K562 (cell line): ENCODE results near the gene RAB7A. TPM values are rescaled to one million over a fixed set of nuclear protein-coding genes. Genes with fewer than 3 reads are reported as not detected.

Experiments used
- CC2D1A ChIP-seq: fragments of 450-650 bp; IDR thresholded peaks from 2 replicates; pipeline ENCODE4 v1.6.1; 2017; ENCODE audit warnings: mild to moderate bottlenecking
- ETV1 ChIP-seq: fragments of 450-650 bp; conservative IDR thresholded peaks from 2 replicates; pipeline ENCODE4 v1.6.1; 2016; ENCODE audit warnings: missing genetic modification characterization, control low read depth, low read depth, missing compliant biosample characterization
- FOSL1 ChIP-seq: fragments of 200-800 bp; sonication (Bioruptor generic); conservative IDR thresholded peaks from 2 replicates; pipeline ENCODE4 v1.6.1; 2016; ENCODE audit warnings: missing genetic modification characterization, missing compliant biosample characterization
- GMEB1 ChIP-seq: fragments of 250-450 bp; sonication (Bioruptor Pico); IDR thresholded peaks from 2 replicates; pipeline ENCODE4 v1.4.0; 2020; ENCODE audit warnings: mild to moderate bottlenecking
- KAT2B ChIP-seq: IDR thresholded peaks from one replicate; pipeline ENCODE4 v1.6.1; 2012; ENCODE audit warnings: low read depth, mild to moderate bottlenecking, control low read depth, inconsistent platforms, low read length, moderate library complexity
- KDM4B ChIP-seq, 2 experiments: fragments of 450-650 bp in 1 of 2; sonication (generic) in 1 of 2; IDR thresholded peaks; 2 replicates each; pipeline ENCODE4 v1.6.1; 2016 to 2017; ENCODE audit warnings: borderline replicate concordance in 2 of 2, antibody characterized with exemption in 1 of 2, low read depth in 1 of 2, mild to moderate bottlenecking in 1 of 2
- KDM5B ChIP-seq: fragments of 200-600 bp; sonication (generic); IDR thresholded peaks from 2 replicates; pipeline ENCODE4 v1.6.1; 2012; ENCODE audit warnings: low read depth, mild to moderate bottlenecking, moderate library complexity, low read length, control low read depth, inconsistent platforms; ENCODE audit not compliant: insufficient replicate concordance
- NFE2 ChIP-seq: IDR thresholded peaks from 2 replicates; pipeline ENCODE4 v1.6.1; 2014; ENCODE audit warnings: antibody characterized with exemption, low read depth
- NFXL1 ChIP-seq: fragments of 450-650 bp; formaldehyde crosslinking; IDR thresholded peaks from 2 replicates; pipeline ENCODE4 v1.4.0; 2021; ENCODE audit warnings: mild to moderate bottlenecking
- PHTF2 ChIP-seq: fragments of 250-450 bp; sonication (Bioruptor Pico); IDR thresholded peaks from 2 replicates; pipeline ENCODE4 v1.5.0; 2021; ENCODE audit warnings: mild to moderate bottlenecking
- SMARCA4 ChIP-seq: fragments of 450-650 bp; IDR thresholded peaks from 2 replicates; pipeline ENCODE4 v1.6.1; 2016
- TAF9B ChIP-seq: fragments of 450-650 bp; IDR thresholded peaks from 2 replicates; pipeline ENCODE4 v1.6.1; 2018; ENCODE audit warnings: mild to moderate bottlenecking; ENCODE audit not compliant: partially characterized antibody
- TARDBP ChIP-seq: fragments of 450-650 bp; IDR thresholded peaks from 2 replicates; pipeline ENCODE4 v1.6.1; 2016
- THAP12 ChIP-seq: fragments of 250-450 bp; sonication (Bioruptor Pico); IDR thresholded peaks from 2 replicates; pipeline ENCODE4 v1.9.0; 2021; ENCODE audit warnings: mild to moderate bottlenecking, inconsistent platforms
- ZBTB11 ChIP-seq, 3 experiments: fragments of 200-800 bp in 1 of 3; fragments of 250-450 bp in 1 of 3; fragments of 450-650 bp in 1 of 3; sonication (Bioruptor Pico) in 1 of 3; sonication (Bioruptor generic) in 1 of 3; formaldehyde crosslinking in 1 of 3; IDR thresholded peaks; 2 replicates each; pipeline versions ENCODE4 v1.6.1 to v1.8.0; 2016 to 2022; ENCODE audit warnings: mild to moderate bottlenecking in 2 of 3, missing genetic modification characterization in 2 of 3, missing compliant biosample characterization in 1 of 3, moderate library complexity in 1 of 3
- ZBTB43 ChIP-seq: sonication (generic); formaldehyde crosslinking; IDR thresholded peaks from 2 replicates; pipeline ENCODE4 v1.8.0; 2023; ENCODE audit warnings: mild to moderate bottlenecking, missing genetic modification reagents
- ZKSCAN1 ChIP-seq: fragments of 150-350 bp; IDR thresholded peaks from 2 replicates; pipeline ENCODE4 v1.6.1; 2016; ENCODE audit warnings: low read depth, low read length
- ZNF24 ChIP-seq: fragments of 450-650 bp; IDR thresholded peaks from 2 replicates; pipeline ENCODE4 v1.6.1; 2016
- polyA plus RNA-seq, 8 experiments: library from polyadenylated mRNA; depleted of rRNA in 4 of 8; stranded (reverse) in 5 of 8; unstranded in 3 of 8; fragments of >200 nt; fragmentation: Nextera tagmentation in 2 of 8; fragmentation: Illumina TruSeq in 1 of 8; extraction: Ambion mirVana in 2 of 8; extraction: Trizol in 1 of 8; gene quantifications; 2 replicates each; pipeline versions ENCODE4 v1.2.1 to v1.2.3, GENCODE V29; 2011 to 2014; ENCODE audit warnings: inconsistent platforms in 1 of 8, missing spikeins in 1 of 8
- total RNA-seq, 7 experiments: library from RNA; depleted of rRNA in 6 of 7; stranded (reverse); fragments of >200 nt in 6 of 7; fragmentation: Illumina TruSeq in 2 of 7; extraction: Trizol in 2 of 7; gene quantifications; 2 replicates each; pipeline versions ENCODE4 v1.2.1 to v1.2.3, GENCODE V29; 2011 to 2021; ENCODE audit warnings: low replicate concordance in 1 of 7

Gene RAB7A
- total and polyA plus RNA-seq, 9 of the 15 experiments (the other 6 are each of a cell fraction or from before 2014, with no cell fraction given) = 30.9 to 204 (median 72.8) TPM

- TF ChIP-seq TARDBP (peak; percentile 89), KAT2B (no peak), PHTF2 (CRISPR knock-in tag) (no peak), ZBTB43 (CRISPR knock-in tag) (peak; percentile 81; the same call in 1 of the 2 replicates), NFE2 (no peak; the same call in 1 of the 2 replicates), KDM4B (IDR thresholded peaks at IDR 0.05; ENCODE audit: borderline replicate concordance in 2 of 2, low read depth in 1 of 2) (no peak), SMARCA4 (0 out of 2 replicates have a peak, but pooled peaks have one; percentile 14), ZKSCAN1 (no peak), CC2D1A (0 out of 2 replicates have a peak, but pooled peaks have one; percentile 19), GMEB1 (CRISPR knock-in tag) (peak; percentile 26; the same call in 1 of the 2 replicates), ZBTB11 (CRISPR knock-in tag; IDR thresholded peaks at IDR 0.05) (peak in 1 of 3 experiments; percentile 81; a peak in 2 of 6 replicates), ZNF24 (0 out of 2 replicates have a peak, but pooled peaks have one; percentile 22), TAF9B (peak; percentile 39), ETV1 (tag) (peak; percentile 90), FOSL1 (tag) (peak; percentile 27; the same call in 1 of the 2 replicates), NFXL1 (CRISPR knock-in tag) (no peak), THAP12 (CRISPR knock-in tag) (0 out of 2 replicates have a peak, but pooled peaks have one; percentile 25), KDM5B (peak; percentile 72)
Measured at GRCh38 chr3:128680603-128681368, 45.2 kb upstream of the RAB7A start (continued).
